H1 (cell line): ENCODE data around the gene ZFPL1. TPM values are rescaled to one million over a fixed set of nuclear protein-coding genes. Genes with fewer than 3 reads are reported as not detected.
A peak's percentile ranks its signal among the peaks of the same experiment; 100 is the strongest.

ENCODE experiments used
- CTCF ChIA-PET: fragments of 300-600 bp; sonication (Branson Sonifier 250); formaldehyde crosslinking; loops from one replicate; lab custom pipeline; 2021; ENCODE audit not compliant: partially characterized antibody; lab: Charles Lee
- POLR2A ChIA-PET: fragments of 300-600 bp; sonication (Branson Sonifier 250); formaldehyde crosslinking; loops from one replicate; lab custom pipeline; 2021; ENCODE audit warnings: inconsistent platforms; ENCODE audit not compliant: partially characterized antibody; lab: Charles Lee
- DNase-seq, 2 experiments: peaks; one replicate each; pipeline versions ENCODE4 v3.0.0 to v3.0.0-alpha.2; 2010 to 2022; ENCODE audit warnings: low spot score in 2 of 2, low read depth in 1 of 2, mixed read lengths in 1 of 2
- FAIRE-seq: peaks from 2 replicates; lab custom pipeline; 2011; peaks lifted over from hg19 to GRCh38; lab: Jason Lieb, UNC
- H2AFZ ChIP-seq: 2 replicates; pipeline ENCODE4 v1.8.1; 2012; ENCODE audit warnings: low read length, inconsistent platforms
- H2AK5ac ChIP-seq: 2 replicates; pipeline ENCODE4 v1.6.1; 2013; ENCODE audit warnings: low read depth, low read length
- H2BK120ac ChIP-seq: replicated peaks from 2 replicates; pipeline ENCODE3; 2013; ENCODE audit warnings: low read depth, low read length, inconsistent platforms
- H2BK12ac ChIP-seq: 2 replicates; pipeline ENCODE4 v1.6.1; 2013; ENCODE audit warnings: low read depth, low read length
- H2BK15ac ChIP-seq: 2 replicates; pipeline ENCODE4 v1.6.1; 2013; ENCODE audit warnings: low read length
- H2BK20ac ChIP-seq: 2 replicates; pipeline ENCODE4 v1.6.1; 2013; ENCODE audit warnings: low read length
- H2BK5ac ChIP-seq: 2 replicates; pipeline ENCODE4 v1.6.1; 2013; ENCODE audit warnings: low read depth, low read length
- H3K14ac ChIP-seq: 2 replicates; pipeline ENCODE4 v1.6.1; 2013; ENCODE audit warnings: inconsistent platforms; ENCODE audit not compliant: insufficient read length
- H3K18ac ChIP-seq: 2 replicates; pipeline ENCODE4 v1.6.1; 2013; ENCODE audit warnings: low read length; ENCODE audit errors: extremely low read depth
- H3K23ac ChIP-seq: 2 replicates; pipeline ENCODE4 v1.6.1; 2013; ENCODE audit warnings: inconsistent platforms; ENCODE audit not compliant: insufficient read length
- H3K23me2 ChIP-seq: 2 replicates; pipeline ENCODE4 v1.6.1; 2013; ENCODE audit warnings: low read depth, low read length
- H3K27ac ChIP-seq: 2 replicates; pipeline ENCODE4 v1.6.1; 2011; ENCODE audit warnings: low read depth, low read length, inconsistent platforms
- H3K27me3 ChIP-seq, 4 experiments: replicated peaks in 1 of 4; 1 replicate in 1 of 4; 2 replicates in 3 of 4; pipeline versions ENCODE4 v1.6.1 to v1.8.1; 2011 to 2013; ENCODE audit warnings: low read length in 3 of 4, mild to moderate bottlenecking in 3 of 4, inconsistent platforms in 2 of 4, mixed read lengths in 2 of 4, moderate library complexity in 1 of 4; ENCODE audit not compliant: control insufficient read depth in 3 of 4, insufficient read depth in 3 of 4; ENCODE audit errors: extremely low read depth in 1 of 4
- H3K36me3 ChIP-seq, 4 experiments: 2 replicates each; pipeline versions ENCODE4 v1.6.1 to v1.8.1; 2011 to 2013; ENCODE audit warnings: mild to moderate bottlenecking in 4 of 4, low read length in 3 of 4, moderate library complexity in 2 of 4, control low read depth in 1 of 4, inconsistent platforms in 1 of 4; ENCODE audit not compliant: insufficient read depth in 4 of 4, control insufficient read depth in 2 of 4
- H3K4ac ChIP-seq: replicated peaks from 2 replicates; pipeline ENCODE3; 2013; ENCODE audit warnings: low read length, low read depth, mixed read lengths, inconsistent platforms; ENCODE audit not compliant: insufficient read length
- H3K4me1 ChIP-seq, 4 experiments: replicated peaks in 1 of 4; 1 replicate in 1 of 4; 2 replicates in 3 of 4; pipeline versions ENCODE4 v1.6.1 to v1.8.1; 2011 to 2013; ENCODE audit warnings: low read length in 3 of 4, inconsistent platforms in 2 of 4, mixed read lengths in 1 of 4; ENCODE audit not compliant: insufficient read depth in 4 of 4, control insufficient read depth in 3 of 4
- H3K4me2 ChIP-seq, 2 experiments: 2 replicates each; pipeline versions ENCODE4 v1.6.1 to v1.8.1; 2011 to 2013; ENCODE audit warnings: low read depth in 2 of 2, low read length in 2 of 2, control low read depth in 1 of 2, inconsistent platforms in 1 of 2, mild to moderate bottlenecking in 1 of 2; ENCODE audit not compliant: insufficient read depth in 1 of 2
- H3K4me3 ChIP-seq, 4 experiments: fragments of 200-600, 300-600 bp in 1 of 4; sonication (generic), shearing (Covaris generic), sonication (Bioruptor Twin) in 1 of 4; 2 replicates each; pipeline versions ENCODE4 v1.5.1 to v1.8.1; 2011 to 2016; ENCODE audit warnings: low read length in 4 of 4, low read depth in 3 of 4, control low read depth in 2 of 4, inconsistent platforms in 2 of 4, mild to moderate bottlenecking in 2 of 4, mixed read lengths in 1 of 4, moderate library complexity in 1 of 4; ENCODE audit not compliant: insufficient read depth in 2 of 4; ENCODE audit errors: extremely low read depth in 1 of 4
- H3K56ac ChIP-seq: replicated peaks from 2 replicates; pipeline ENCODE3; 2013; ENCODE audit warnings: low read depth, mild to moderate bottlenecking, mixed read lengths, low read length, inconsistent platforms; ENCODE audit not compliant: insufficient read length
- H3K79me1 ChIP-seq: 2 replicates; pipeline ENCODE4 v1.6.1; 2013; ENCODE audit warnings: low read depth, low read length, control low read depth
- H3K79me2 ChIP-seq, 2 experiments: 2 replicates each; pipeline versions ENCODE4 v1.6.1 to v1.8.1; 2012 to 2013; ENCODE audit warnings: low read length in 2 of 2, mild to moderate bottlenecking in 2 of 2, inconsistent platforms in 1 of 2; ENCODE audit not compliant: insufficient read depth in 2 of 2, control insufficient read depth in 1 of 2
- H3K9ac ChIP-seq, 4 experiments: replicated peaks in 1 of 4; 1 replicate in 1 of 4; 2 replicates in 3 of 4; pipeline versions ENCODE4 v1.6.1 to v1.8.1; 2011 to 2013; ENCODE audit warnings: low read depth in 3 of 4, low read length in 3 of 4, control low read depth in 2 of 4, mild to moderate bottlenecking in 2 of 4, moderate library complexity in 2 of 4, inconsistent platforms in 1 of 4; ENCODE audit errors: extremely low read depth in 1 of 4
- H3K9me3 ChIP-seq, 2 experiments: 2 replicates each; pipeline versions ENCODE4 v1.6.1 to v1.8.1; 2012 to 2013; ENCODE audit warnings: mild to moderate bottlenecking in 2 of 2, moderate library complexity in 2 of 2, control low read depth in 1 of 2, inconsistent platforms in 1 of 2, low read depth in 1 of 2, low read length in 1 of 2, mixed read lengths in 1 of 2; ENCODE audit not compliant: insufficient read depth in 2 of 2
- H4K20me1 ChIP-seq, 2 experiments: replicated peaks in 1 of 2; 2 replicates each; pipeline versions ENCODE3 to v1.8.1; 2011 to 2013; ENCODE audit warnings: inconsistent platforms in 2 of 2, low read length in 2 of 2, mild to moderate bottlenecking in 1 of 2; ENCODE audit not compliant: insufficient read depth in 2 of 2, control insufficient read depth in 1 of 2
- H4K5ac ChIP-seq: 2 replicates; pipeline ENCODE4 v1.6.1; 2013; ENCODE audit warnings: low read length, low read depth, mixed read lengths, inconsistent platforms; ENCODE audit not compliant: insufficient read length
- H4K8ac ChIP-seq: 2 replicates; pipeline ENCODE4 v1.8.0; 2013; ENCODE audit warnings: mild to moderate bottlenecking, moderate library complexity, low read length, inconsistent platforms; ENCODE audit not compliant: insufficient read depth; ENCODE audit errors: extremely low read depth
- H4K91ac ChIP-seq: replicated peaks from 2 replicates; pipeline ENCODE3; 2013; ENCODE audit warnings: low read length, mixed read lengths, inconsistent platforms; ENCODE audit not compliant: insufficient read length
- ASH2L ChIP-seq: fragments of 200-600, 300-600 bp; sonication (generic); IDR thresholded peaks from one replicate; pipeline ENCODE4 v1.7.1; 2017; ENCODE audit warnings: low read length
- CREB1 ChIP-seq: IDR thresholded peaks from 2 replicates; pipeline ENCODE4 v1.6.1; 2012; ENCODE audit warnings: inconsistent platforms
- EP300 ChIP-seq, 2 experiments: IDR thresholded peaks; 1 replicate in 1 of 2; 2 replicates in 1 of 2; pipeline ENCODE4 v1.6.1; 2011 to 2012; ENCODE audit warnings: low read depth in 2 of 2, low read length in 2 of 2, mild to moderate bottlenecking in 2 of 2, borderline replicate concordance in 1 of 2, inconsistent platforms in 1 of 2, moderate library complexity in 1 of 2
- JUN ChIP-seq: IDR thresholded peaks from 2 replicates; pipeline ENCODE4 v1.6.1; 2011; ENCODE audit warnings: low read depth, mild to moderate bottlenecking, improper control_type of control experiment, low read length
- KDM1A ChIP-seq: fragments of 200-600, 300-600 bp; sonication (generic); IDR thresholded peaks from 2 replicates; pipeline ENCODE4 v1.7.1; 2016; ENCODE audit warnings: mild to moderate bottlenecking, low read length, borderline replicate concordance
- KDM5A ChIP-seq: fragments of 200-600 bp; IDR thresholded peaks from 2 replicates; pipeline ENCODE4 v1.7.1; 2012; ENCODE audit warnings: mild to moderate bottlenecking, low read length, inconsistent platforms, mixed read lengths
- NRF1 ChIP-seq: IDR thresholded peaks from 2 replicates; pipeline ENCODE4 v1.6.1; 2011; ENCODE audit warnings: mild to moderate bottlenecking, low read depth, low read length, improper control_type of control experiment
- RNF2 ChIP-seq: fragments of 200-900, 300-1000 bp; sonication (generic); IDR thresholded peaks from 2 replicates; pipeline ENCODE4 v1.7.1; 2016; ENCODE audit warnings: borderline replicate concordance, low read depth, mild to moderate bottlenecking, antibody characterized with exemption, low read length; ENCODE audit not compliant: poor library complexity, severe bottlenecking; ENCODE audit errors: missing control alignments
- RXRA ChIP-seq: IDR thresholded peaks from 2 replicates; pipeline ENCODE4 v1.6.1; 2011; ENCODE audit warnings: low read depth, mild to moderate bottlenecking, low read length, moderate library complexity; ENCODE audit not compliant: insufficient read depth
- SRF ChIP-seq: IDR thresholded peaks from 2 replicates; pipeline ENCODE4 v1.6.1; 2011; ENCODE audit warnings: mild to moderate bottlenecking, low read depth, low read length, moderate library complexity
- WGBS, 2 experiments: shearing (Covaris generic) in 1 of 2; methylation state at CpG; one replicate each; pipeline versions ENCODE4 v1.1.6 to v1.1.7; 2013 to 2015; ENCODE audit warnings: low lambda C conversion rate in 2 of 2, mixed read lengths in 2 of 2, inconsistent platforms in 1 of 2, low coverage in 1 of 2, missing lambda C conversion rate in 1 of 2; ENCODE audit not compliant: insufficient replicate concordance in 2 of 2, insufficient coverage in 1 of 2, insufficient read length in 1 of 2; ENCODE audit errors: extremely low coverage in 1 of 2, missing lambda C conversion rate in 1 of 2; 5-methylcytosine and 5-hydroxymethylcytosine counted together
- polyA plus RNA-seq, 7 experiments: library from polyadenylated mRNA; depleted of rRNA in 3 of 7; stranded (reverse) in 5 of 7; unstranded in 2 of 7; fragments of >200 nt in 5 of 7; fragments of 200-250 nt in 2 of 7; gene quantifications; 1 replicate in 5 of 7; 2 replicates in 1 of 7; 4 replicates in 1 of 7; pipeline versions ENCODE4 v1.2.1 to v1.2.3, GENCODE V29; 2011 to 2013; ENCODE audit warnings: missing spikeins in 2 of 7, mixed read lengths in 2 of 7
- total RNA-seq: library from RNA; stranded (reverse); fragmentation: NEBNext Ultra II Directional; extraction: Animal tissue kit (Norgen Biotek cat#: 25700); gene quantifications from 2 replicates; pipeline ENCODE4 v1.2.1, GENCODE V29; 2021

The ZFPL1 gene
- total and polyA plus RNA-seq, 2 of the 8 experiments (the other 6 are each of a cell fraction or from before 2014, with no cell fraction given) = 21.5 to 76.8 TPM

DNA sequence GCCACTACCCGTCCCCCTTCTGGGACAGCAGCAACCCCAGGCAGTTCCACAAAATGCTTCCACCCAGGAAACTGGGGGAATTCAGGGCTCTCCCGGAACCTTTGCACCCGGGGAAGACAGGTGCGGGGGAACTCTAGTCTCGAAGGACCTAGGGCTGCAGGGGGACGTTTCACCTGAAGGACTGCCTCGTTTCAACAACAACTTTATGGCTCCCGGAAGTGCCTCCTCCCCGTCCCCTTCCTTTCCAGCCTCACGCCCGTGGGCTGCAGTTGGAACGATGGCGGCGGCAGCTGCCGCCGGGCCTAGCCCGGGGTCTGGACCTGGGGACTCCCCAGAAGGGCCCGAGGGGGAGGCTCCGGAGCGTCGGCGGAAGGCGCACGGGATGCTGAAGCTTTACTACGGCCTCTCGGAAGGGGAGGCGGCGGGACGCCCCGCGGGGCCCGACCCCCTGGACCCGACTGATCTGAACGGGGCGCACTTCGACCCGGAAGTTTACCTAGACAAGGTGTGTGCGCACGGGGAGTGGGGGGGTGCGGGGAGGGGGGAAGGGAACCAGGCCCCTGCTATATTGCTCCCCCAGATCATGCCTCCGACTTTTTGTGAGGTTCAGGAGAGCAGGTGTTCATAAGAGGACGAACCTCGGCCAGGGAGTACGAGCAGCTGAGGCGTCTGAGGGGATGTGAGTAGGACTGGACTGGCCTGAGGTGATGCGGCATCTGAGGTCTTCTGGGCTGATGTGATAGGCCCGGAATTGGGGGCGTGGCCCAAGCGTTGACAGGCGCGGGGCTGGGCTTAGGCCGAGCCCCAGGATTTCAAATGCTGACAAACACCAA lies 12.2 kb downstream of the ZFPL1 start, which contains the start of gene VPS51:
VPS51 (plus strand) TSS at position 241 of the 833 bp plus-strand sequence; CDS start at position 278, 37 bp downstream.
- H2BK20ac ChIP-seq = no peak within 1 kb of the TSS
- H2BK120ac ChIP-seq = no peak within 1 kb of the TSS
- H3K79me2 ChIP-seq = peaks cover 0 to 13% of the 10 kb centered on the region in 2 experiments; a peak in 1 of 4 replicates
- H3K14ac ChIP-seq = no peak within 1 kb of the TSS
- H3K4me3 ChIP-seq = peak within 1 kb of the TSS; percentile 78 to 88 (median 78)
- no peaks in the 10 kb centered on the region for H3K27me3 ChIP-seq
- no peak within 1 kb of the TSS for H3K23ac ChIP-seq
- peak within 1 kb of the TSS; percentile 67; the same call in 1 of the 2 replicates for H3K27ac ChIP-seq
- POLR2A ChIA-PET = interaction anchor here (0.7 to 16.8 kb wide), 18 partner anchors 8 to 292 kb away, joined by 3 to 230 read pairs (median 4); partner anchors contain the start of genes ARL2, BATF2, CDCA5 and FAU
- FAIRE-seq = peak; percentile 68
- H2AK5ac ChIP-seq = no peak within 1 kb of the TSS
- H3K23me2 ChIP-seq = no peaks in the 10 kb centered on the region
- H4K20me1 ChIP-seq = peaks cover 0 to 3% of the 10 kb centered on the region in 2 experiments
- H3K4me2 ChIP-seq = peak within 1 kb of the TSS; percentile 53 to 64
- H3K36me3 ChIP-seq = peaks cover 0 to 3% (median 0%) of the 10 kb centered on the region in 4 experiments; a peak in 1 of 8 replicates
- H2BK5ac ChIP-seq = peak within 1 kb of the TSS; percentile 73
- no peak within 1 kb of the TSS for H2BK15ac ChIP-seq
- H4K5ac ChIP-seq = peak within 1 kb of the TSS; percentile 99
- CTCF ChIA-PET = interaction anchor here (4.4 kb wide), 1 partner anchor 14 kb away, joined by 85 read pairs; the partner anchor contains the start of gene TM7SF2
- peak within 1 kb of the TSS; percentile 97 for H3K4ac ChIP-seq
- peak within 1 kb of the TSS; percentile 71 for H3K18ac ChIP-seq
- no peak within 1 kb of the TSS for H3K56ac ChIP-seq
- H3K9me3 ChIP-seq = no peaks in the 10 kb centered on the region
- H2BK12ac ChIP-seq = 0 out of 2 replicates have a peak within 1 kb of the TSS, but pooled peaks have one; percentile 2
- WGBS, 2 experiments = 1% methylated on average over 27 of the region's 52 CpGs; no CpG with 5 or more reads in 1 of the 2 experiments
- H4K8ac ChIP-seq = peak within 1 kb of the TSS; percentile 99
- peak within 1 kb of the TSS; percentile 45 for H4K91ac ChIP-seq
- DNase-seq = peak; percentile 70 to 93
- peaks cover 2% of the 10 kb centered on the region; the same call in 1 of the 2 replicates for H3K79me1 ChIP-seq
- H2AFZ ChIP-seq = peak within 1 kb of the TSS; percentile 100
- peak within 1 kb of the TSS; percentile 70 to 82 (median 76) for H3K9ac ChIP-seq
- peaks cover 0 to 6% (median 4%) of the 10 kb centered on the region in 4 experiments; a peak in 6 of 7 replicates for H3K4me1 ChIP-seq
- TF ChIP-seq RNF2 (no peak), CREB1 (peak; percentile 72), JUN (peak; percentile 58; the same call in 1 of the 2 replicates), ASH2L (peak; percentile 86), KDM5A (peak; percentile 89), EP300 (IDR thresholded peaks at IDR 0.05; ENCODE audit: borderline replicate concordance in 1 of 2, low read depth in 2 of 2, low read length in 2 of 2) (peak in 1 of 2 experiments; percentile 86; a peak in 2 of 3 replicates), RXRA (no peak), SRF (peak; percentile 77), NRF1 (no peak), KDM1A (no peak)
